AG09319 (cell line): ENCODE measurements around the gene RALGAPB.
"Not testable (repeated sequence)": the region's sequence is repeated elsewhere in the genome, so short reads cannot be mapped to it uniquely, and the experiment has no call there.

Source experiments
- DNase-seq: peaks from one replicate; pipeline ENCODE4 v3.0.0-alpha.2; 2010; ENCODE audit warnings: low read depth; ENCODE audit errors: extremely low read depth
- TF ChIP-seq, protein P1 (sequence below): IDR thresholded peaks from 2 replicates; pipeline ENCODE4 v1.5.1; 2011; ENCODE audit warnings: low read depth, mild to moderate bottlenecking, inconsistent platforms, low read length, moderate library complexity

Gene RALGAPB

DNA sequence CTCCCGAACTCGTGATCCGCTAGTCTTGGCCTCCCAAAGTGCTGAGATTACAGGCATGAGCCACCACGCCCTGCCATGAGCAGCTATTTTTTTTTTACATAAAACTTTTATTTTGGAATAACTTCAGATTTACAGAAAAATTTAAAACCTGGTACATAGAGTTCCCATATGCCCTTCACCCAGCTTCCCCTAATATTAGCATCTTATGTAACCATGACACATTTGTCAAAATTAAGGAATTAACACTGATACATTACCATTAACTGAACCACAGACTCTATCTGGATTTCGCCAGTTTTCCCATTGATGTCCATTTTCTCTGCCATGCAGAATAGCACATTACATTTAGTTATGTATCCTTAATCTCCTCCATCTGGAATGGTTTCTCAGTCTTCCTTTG lies 14.3 kb upstream of the RALGAPB start:
- no peak for DNase-seq
- TF ChIP-seq, protein P1, sequence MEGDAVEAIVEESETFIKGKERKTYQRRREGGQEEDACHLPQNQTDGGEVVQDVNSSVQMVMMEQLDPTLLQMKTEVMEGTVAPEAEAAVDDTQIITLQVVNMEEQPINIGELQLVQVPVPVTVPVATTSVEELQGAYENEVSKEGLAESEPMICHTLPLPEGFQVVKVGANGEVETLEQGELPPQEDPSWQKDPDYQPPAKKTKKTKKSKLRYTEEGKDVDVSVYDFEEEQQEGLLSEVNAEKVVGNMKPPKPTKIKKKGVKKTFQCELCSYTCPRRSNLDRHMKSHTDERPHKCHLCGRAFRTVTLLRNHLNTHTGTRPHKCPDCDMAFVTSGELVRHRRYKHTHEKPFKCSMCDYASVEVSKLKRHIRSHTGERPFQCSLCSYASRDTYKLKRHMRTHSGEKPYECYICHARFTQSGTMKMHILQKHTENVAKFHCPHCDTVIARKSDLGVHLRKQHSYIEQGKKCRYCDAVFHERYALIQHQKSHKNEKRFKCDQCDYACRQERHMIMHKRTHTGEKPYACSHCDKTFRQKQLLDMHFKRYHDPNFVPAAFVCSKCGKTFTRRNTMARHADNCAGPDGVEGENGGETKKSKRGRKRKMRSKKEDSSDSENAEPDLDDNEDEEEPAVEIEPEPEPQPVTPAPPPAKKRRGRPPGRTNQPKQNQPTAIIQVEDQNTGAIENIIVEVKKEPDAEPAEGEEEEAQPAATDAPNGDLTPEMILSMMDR: no peak

DNA sequence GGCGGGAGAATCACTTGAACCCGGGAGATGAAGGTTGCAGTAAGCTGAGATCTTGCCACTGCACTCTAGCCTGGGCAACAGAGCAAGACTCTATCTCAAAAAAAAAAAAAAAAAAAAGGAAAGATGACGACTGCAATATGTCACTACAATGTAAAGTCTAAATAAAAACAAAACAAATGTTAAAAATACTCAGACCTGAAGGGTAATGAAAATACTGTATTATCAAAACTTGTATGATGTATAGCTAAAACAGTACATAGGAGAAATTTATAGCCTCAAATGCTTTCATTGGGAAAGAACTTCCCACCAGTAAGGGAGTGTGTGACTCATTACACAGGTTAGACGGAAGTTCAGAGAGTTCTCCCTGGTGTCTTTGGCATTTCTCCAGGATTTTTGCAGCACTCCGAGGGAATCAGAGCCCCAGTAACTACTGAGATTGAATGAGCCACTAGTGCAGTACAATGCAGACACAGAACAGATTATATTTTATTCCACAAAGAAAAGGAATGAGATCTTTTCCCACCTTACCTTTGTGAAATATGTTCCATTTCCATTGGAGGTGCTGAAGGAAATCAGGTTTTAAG lies 12.5 kb upstream of the RALGAPB start:
- DNase-seq: no peak
- TF ChIP-seq, protein P1: no peak

DNA sequence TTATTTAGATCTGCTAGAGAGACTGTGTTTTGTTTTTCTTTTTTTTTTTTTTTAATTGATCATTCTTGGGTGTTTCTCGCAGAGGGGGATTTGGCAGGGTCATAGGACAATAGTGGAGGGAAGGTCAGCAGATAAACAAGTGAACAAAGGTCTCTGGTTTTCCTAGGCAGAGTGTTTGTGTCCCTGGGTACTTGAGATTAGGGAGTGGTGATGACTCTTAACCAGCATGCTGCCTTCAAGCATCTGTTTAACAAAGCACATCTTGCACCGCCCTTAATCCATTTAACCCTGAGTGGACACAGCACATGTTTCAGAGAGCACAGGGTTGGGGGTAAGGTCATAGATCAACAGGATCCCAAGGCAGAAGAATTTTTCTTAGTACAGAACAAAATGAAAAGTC lies 12.0 kb upstream of the RALGAPB start:
- DNase-seq: not testable (repeated sequence)

DNA sequence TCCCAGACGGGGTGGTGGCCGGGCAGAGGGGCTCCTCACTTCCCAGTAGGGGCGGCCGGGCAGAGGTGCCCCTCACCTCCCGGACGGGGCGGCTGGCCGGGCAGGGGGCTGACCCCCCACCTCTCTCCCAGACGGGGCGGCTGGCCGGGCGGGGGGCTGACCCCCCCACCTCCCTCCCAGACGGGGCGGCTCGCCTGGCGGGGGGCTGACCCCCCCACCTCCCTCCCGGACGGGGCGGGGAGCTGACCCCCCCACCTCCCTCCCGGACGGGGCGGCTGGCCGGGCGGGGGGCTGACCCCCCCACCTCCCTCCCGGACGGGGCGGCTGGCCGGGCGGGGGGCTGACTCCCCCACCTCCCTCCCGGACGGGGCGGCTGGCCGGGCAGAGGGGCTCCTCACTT lies 11.5 kb upstream of the RALGAPB start:
- not testable (repeated sequence) for DNase-seq

DNA sequence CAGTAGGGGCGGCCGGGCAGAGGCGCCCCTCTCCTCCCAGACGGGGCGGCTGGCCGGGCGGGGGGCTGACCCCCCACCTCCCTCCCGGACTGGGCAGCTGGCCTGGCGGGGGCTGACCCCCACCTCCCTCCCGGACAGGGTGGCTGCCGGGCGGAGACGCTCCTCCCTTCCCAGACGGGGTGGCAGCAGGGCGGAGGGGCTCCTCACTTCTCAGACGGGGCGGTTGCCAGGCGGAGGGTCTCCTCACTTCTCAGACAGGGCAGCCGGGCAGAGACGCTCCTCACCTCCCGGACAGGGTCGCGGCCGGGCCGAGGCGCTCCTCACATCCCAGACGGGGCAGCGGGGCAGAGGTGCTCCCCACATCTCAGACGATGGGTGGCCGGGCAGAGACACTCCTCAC lies 11.1 kb upstream of the RALGAPB start:
- not testable (repeated sequence) for DNase-seq

DNA sequence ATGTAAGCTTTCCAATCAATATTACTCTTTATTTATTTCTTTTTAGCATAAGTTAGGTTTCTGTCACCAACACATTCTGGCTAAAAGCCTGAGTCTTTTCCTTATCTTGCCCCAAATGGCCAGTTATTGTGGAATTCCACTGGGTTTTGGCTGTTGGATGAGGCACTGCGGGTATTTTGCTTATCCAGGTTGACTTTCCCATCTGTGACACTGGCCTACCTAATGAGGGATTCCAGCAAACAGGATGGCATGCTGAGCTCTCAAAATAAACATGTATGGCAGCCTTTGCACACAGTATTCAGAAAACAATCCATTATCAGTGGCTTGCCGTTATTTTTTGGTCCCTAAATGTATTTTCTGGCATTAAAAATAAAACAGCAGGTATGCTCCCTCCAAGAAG lies 6.5 kb upstream of the RALGAPB start:
- TF ChIP-seq, protein P1: no peak
- DNase-seq: no peak

DNA sequence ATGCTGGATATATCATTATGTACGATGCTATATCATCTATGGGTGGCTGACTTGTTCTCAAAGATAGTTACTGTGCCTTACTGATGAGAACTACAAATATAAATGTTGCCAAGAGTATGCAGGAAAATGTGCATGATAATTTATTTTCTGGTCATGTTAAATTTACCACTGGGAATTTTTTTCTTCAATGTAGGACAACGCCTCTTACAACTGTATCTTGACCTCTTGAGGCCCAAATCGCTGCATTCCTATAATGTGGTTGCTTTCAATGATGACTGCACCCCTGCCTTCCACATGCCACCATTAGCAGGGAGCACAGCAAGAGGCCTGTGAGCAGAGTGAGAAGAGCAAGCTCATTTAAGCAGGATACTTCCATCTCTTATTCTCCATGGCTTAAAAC lies 5.7 kb upstream of the RALGAPB start:
- DNase-seq: no peak

DNA sequence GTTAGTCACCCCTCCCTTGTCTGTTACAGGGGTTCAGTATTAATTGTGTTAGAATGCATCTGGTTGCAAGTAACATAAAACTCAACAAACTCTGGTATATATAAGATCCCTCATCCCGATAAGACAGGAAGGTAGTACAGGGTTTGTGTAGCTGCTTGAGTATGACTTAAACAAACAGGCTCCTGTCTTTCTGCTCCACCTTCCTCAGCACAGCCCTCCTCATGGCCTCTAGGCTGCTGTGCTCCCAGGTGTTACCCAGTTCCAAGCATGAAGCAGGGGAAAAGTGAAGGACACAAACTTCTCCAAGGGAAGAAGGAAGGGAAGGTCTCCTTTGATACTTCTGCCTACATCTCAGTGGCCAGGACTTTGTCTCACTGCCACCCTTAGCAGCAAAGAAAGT lies 1.4 kb upstream of the RALGAPB start:
- no peak for DNase-seq
- TF ChIP-seq, protein P1: no peak

More for the DNA sequence above, 5.7 kb upstream of the RALGAPB start:
- TF ChIP-seq, protein P1: no peak

DNA sequence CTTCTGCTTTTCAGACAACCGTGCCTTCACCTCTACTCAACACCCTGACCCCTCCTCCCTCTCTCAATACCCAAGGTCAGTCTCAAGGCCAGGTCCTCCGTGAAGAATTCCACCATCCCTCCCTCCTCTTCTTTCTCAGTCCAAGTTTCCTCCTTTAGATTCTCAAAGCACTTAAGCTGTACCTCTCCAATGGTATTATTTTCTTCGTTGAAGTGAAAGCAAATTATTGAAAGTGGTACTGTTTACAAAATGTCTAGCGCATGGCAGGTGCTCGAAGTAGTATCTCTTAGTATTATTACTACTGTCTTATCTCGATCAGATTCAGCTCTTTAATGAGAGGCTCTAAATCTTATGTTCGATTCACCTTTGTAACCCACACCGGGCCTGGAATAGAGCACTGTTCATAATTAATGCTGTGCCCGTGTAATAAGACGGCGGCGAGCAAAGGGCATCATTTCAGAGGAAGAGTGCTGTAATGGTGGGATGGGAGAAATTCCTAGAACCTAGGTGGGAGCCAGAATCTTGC lies 593 bp upstream of the RALGAPB start:
- no peak for DNase-seq
- TF ChIP-seq, protein P1: no peak
